Activated CD8-positive, alpha-beta memory T cell treated with anti-CD3 and anti-CD28 coated beads, Interleukin-2, amount 50 U/mL, for 4 hours (primary cell): ENCODE results near the gene IGSF23.

Experiments
- DNase-seq: peaks from one replicate; pipeline ENCODE4 v3.0.0-alpha.2; 2020

IGSF23 gene

DNA sequence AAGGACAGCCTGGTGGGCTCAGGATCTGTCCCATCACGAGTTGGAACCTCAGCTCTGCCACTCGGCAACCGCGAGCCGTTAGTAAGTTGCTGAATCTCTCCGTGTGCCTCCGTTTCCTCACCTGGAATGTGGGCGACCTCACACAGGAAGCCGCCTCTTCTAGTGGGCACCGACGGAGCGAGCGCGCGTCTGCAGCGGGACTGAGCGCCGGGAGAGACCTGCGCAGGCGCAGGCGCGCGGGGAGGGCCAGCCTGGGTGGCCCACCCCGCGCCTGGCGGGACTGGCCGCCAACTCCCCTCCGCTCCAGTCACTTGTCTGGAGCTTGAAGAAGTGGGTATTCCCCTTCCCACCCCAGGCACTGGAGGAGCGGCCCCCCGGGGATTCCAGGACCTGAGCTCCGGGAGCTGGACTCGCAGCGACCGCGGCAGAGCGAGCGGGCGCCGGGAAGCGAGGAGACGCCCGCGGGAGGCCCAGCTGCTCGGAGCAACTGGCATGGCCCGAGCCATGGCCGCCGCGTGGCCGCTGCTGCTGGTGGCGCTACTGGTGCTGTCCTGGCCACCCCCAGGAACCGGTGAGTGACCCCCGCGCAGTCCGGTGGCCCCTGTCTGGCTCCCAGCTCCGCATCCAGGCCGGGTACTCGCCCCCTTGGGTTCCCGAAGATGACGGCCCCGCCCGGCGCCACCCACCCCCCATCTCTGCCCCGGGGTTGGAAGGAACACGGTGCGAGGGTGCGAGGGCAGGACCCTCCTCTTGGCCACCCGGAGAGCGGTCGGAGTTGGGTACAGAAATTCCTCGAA lies 30.4 kb downstream of the IGSF23 start, which contains the start of gene PVR:
TSS of gene PVR (plus strand) at position 306 of the 797 bp plus-strand sequence. CDS start at position 493, 187 bp downstream.
- peak; percentile 32 for DNase-seq

DNA sequence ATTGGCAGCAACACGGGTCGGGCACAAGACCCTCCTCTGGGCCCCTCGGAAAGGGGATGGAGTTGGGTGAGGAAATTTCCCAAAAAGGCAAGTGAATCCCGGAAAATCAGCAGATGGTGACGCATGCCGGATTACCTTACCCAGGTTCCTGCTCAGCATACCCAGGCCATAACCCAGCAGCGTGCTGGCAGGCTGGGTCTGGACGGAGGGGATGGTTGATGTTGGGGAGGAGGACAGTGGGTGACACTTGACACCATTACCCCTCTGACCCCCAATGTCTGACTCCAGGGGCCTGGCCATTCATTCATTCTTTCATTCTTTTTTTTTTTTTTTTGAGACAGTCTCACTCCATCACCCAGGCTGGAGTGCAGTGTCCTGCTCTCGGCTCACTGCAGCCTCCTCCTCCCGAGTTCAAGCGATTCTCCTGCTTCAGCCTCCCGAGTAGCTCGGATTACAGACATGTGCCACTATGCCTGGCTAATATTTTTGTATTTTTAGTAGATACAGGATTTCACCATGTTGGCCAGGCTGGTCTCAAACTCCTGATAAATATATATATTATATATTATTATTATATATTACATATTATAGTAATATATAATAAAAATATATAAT lies 31.1 kb downstream of the IGSF23 start:
- DNase-seq, result no peak

DNA sequence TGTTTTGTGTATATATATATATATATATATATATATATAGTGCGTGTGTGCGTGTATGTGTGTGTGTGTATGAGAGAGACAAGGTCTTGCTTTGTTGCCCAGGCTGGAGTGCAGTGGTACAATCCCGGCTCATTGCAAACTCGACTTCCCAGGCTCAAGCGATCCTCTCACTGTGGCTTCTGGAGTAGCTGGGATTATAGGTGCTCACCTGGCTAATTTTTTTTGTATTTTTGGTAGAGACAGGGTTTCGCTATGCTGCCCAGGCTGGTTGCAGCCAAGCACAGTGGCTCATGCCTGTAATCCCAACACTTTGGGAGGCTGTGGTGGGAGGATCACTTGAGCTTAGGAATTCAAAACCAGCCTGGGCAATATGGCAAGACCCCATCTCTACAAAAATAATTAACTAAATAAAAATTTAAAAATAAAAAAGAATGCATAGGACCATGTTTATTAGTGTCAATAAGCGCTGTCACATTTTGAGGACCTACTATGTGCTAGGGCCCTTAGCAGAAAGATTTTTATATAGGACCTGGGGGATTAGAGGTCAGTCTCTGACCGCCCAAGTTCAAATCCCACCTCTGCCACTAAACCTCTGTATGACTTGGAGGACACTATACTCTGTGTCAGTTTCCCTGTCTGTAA lies 32.2 kb downstream of the IGSF23 start:
- DNase-seq, result no peak

DNA sequence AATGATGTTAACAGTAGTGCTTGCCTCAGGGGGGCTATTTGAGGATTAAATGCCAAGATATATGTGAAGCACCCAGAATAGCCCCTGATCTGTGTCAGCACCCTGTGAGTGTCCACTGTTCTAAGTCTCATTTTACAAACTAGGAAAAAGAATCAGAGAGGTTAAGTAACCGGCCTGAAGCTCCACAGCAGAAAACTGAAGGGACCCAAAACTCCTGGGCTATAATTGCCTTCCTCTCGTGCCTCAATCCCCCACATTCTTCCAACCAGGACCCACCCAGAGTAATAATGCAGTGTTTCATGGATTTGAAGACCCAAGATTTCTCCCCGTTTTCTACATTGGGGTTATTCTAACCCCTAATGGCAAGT lies 32.7 kb downstream of the IGSF23 start:
- DNase-seq, result no peak

DNA sequence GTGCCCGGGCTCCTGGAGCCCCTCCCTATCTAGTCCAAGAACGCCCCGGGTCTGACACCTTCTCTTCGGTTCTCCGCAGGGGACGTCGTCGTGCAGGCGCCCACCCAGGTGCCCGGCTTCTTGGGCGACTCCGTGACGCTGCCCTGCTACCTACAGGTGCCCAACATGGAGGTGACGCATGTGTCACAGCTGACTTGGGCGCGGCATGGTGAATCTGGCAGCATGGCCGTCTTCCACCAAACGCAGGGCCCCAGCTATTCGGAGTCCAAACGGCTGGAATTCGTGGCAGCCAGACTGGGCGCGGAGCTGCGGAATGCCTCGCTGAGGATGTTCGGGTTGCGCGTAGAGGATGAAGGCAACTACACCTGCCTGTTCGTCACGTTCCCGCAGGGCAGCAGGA lies 33.8 kb downstream of the IGSF23 start:
- DNase-seq, result no peak

DNA sequence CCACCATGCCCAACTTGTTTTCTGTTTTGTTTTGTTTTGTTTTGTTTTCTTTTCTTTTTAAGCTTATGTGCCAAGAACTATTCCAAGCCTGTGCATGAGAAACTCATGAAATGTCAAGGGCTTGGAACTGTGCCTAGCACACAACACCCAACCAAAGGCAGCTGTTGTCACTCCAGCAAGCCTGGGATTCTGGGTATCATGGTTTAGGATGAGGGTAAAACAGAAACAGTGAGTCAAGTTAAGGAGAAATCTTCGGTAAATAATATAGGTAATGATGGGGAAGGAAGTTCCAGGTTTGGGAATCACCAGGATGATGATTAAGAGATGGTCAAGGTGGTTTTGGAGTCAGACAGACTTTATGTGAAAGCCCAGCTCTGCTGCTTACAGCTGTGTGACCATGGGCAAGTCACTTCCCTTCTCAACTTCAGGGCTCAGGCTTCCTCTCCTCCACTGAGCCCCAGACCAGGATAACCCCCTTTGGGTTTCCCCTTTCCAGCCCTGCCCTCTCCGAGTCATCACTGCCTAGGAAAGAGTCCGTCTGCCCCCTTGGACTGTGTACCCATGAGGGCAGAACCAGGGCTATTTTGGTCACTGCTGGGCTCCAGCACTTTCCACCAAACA lies 35.4 kb downstream of the IGSF23 start:
- no peak for DNase-seq

DNA sequence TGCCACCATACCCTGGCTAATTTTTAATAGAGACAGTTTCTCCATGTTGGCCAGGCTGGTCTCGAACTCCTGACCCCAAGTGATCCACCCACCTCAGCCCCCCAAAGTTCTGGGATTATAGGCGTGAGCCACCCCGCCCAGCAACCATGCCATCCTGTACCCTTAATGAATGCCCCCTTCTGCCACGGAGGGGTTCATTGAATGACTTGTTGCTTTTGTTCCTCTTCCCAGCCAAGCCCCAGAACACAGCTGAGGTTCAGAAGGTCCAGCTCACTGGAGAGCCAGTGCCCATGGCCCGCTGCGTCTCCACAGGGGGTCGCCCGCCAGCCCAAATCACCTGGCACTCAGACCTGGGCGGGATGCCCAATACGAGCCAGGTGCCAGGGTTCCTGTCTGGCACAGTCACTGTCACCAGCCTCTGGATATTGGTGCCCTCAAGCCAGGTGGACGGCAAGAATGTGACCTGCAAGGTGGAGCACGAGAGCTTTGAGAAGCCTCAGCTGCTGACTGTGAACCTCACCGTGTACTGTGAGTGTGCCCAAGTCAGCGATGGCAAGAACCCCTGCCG lies 36.3 kb downstream of the IGSF23 start:
- no peak for DNase-seq

DNA sequence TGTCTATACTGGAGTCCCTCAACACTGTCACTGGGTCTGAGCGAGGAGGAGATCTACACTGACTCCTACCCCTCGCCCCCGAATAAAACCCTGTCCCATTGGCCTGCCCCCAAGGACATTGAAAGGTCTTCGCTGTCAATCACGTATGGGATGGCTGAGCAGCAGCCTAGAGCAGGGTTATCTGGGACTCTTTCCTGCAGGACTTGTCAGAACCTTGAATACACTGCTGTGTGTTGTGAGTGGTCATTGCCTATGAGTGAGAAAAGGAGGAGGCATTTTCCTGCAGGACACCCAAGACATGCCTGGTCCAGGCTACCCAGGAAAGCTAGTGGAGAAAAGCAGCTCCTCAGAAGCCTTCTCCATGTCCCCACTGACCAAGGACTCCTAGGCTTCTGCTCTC lies 40.0 kb downstream of the IGSF23 start:
- no peak for DNase-seq

DNA sequence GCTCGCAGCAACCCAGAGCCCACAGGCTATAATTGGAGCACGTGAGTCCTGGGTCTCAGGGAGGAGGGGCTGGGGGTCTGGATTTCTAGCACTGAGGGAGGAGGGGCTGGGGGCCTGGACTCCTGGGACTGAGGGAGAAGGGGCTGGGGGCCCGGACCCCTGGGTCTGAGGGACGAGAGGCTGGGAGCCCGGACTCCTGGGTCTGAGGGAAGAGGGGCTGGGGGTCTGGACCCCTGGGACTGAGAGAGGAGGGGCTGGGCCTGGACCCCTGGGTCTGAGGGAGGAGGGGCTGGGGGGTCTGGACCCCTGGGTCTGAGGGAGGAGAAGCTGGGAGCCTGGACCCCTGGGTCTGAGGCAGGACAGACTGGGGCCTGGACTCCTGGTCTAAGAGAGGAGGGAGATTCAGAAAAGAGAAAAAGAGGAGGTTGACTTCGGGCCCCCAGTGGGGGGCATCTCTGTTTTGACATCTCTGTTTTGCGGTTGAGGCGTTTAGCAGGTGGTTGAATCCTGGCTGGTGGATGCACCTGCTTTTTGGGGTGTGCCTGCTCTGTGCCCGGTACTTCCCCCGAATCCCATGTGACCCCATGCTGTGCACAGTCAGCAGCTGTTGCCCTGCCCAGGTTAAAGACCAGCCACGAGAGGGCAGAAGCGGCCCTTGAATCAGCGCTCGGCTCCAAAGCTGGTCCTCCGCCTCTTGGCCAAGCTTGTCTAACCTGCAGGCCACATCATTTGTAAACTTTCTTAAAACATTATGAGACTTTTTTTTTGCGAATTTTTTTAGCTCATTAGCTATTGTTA lies 40.8 kb downstream of the IGSF23 start:
- DNase-seq, result peak; percentile 62

DNA sequence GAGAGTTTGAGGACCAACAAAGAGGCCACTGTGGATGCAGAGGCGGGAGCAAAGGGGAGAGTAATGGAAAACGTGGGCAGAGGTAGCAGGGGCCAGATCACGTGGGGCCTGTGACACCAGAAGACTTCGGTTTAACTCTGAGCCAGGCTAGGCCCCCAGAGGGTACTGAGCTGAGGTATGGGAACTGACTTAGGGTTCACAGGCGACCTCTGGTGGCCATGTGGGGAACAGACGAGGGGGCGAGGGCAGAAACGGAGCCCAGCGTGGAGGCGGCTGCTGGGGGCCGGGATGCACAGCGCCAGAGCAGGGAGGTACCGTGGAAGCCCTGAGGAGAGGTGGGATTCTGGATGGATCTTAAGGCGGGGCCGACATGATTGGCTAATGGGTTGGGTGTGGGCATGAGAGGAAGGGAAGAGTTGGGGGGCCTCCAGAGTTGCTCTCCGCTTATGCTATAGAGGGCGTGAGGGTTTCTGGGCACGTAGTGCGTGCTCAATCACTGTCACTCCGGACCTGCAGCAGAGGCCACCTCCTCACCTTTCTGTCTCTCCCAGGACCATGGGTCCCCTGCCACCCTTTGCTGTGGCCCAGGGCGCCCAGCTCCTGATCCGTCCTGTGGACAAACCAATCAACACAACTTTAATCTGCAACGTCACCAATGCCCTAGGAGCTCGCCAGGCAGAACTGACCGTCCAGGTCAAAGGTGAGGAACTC lies 44.0 kb downstream of the IGSF23 start:
- DNase-seq, result peak; percentile 71

DNA sequence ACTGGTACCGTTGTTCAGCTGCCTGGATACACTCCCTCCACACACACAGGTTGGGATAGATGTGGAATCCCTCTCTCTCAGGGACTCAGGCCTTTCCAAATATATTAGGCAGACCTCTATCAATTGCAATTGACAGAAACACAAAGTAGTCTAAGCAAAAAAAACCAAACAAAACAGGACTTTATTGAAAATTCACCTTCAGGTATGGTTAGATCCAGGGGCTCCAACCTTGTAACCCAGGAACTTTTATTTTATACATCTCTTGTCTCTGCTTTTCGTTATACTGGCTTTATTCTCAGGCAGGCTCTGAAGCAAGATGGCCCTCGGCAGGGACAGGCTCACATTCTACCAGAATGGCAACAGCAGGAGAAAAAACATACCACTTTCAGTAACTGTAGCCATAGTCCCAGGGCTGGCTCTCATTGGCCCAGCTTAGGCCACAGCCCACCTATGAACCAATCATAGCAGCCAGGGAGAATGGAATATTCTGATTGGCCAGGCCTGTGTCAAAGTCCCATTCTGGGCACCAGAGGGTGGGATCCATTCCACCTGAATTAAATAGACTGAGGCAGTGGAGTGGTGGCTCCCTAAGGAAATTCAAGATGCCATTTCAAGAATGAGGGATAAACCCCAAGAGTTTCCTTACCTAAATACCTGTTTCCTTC lies 44.8 kb downstream of the IGSF23 start:
- DNase-seq, result no peak

DNA sequence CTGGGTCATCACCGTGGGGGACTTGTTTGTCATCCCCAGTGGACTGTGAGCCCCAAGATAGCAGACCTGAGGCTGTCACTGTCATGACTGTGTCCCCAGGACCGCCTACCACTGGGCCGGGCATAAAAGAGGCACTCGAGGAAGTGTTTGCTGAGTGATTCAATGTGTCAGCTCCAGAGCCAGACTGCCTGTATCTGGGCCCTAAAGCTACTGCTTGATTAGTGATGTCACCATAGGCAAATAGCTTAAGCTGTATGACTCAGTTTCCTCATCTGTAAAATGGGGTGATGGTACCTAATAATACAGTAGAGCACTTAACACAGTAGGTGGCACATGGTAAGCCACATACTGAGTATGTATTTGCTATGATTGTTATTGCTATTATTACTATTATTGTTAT lies 46.7 kb downstream of the IGSF23 start:
- DNase-seq, result no peak

DNA sequence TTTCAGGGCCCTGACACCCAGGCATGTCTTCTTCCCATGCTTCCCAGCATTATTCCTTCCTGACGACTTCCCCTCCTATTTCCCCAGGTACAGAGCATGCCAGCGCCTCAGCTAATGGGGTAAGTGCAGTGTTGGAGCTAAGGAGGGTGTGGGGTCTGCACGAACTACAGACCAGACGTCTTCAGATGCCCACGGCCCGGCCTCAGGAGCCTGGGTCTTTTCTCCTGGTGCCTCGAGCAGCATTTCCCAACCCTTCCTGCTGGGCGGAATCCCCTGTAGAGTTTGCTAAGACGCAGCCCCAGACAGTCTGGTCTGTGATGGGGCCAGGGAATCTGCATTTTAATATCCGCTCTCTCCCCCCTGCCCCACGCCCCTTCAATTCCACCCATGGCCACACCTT lies 47.8 kb downstream of the IGSF23 start:
- DNase-seq, result no peak

DNA sequence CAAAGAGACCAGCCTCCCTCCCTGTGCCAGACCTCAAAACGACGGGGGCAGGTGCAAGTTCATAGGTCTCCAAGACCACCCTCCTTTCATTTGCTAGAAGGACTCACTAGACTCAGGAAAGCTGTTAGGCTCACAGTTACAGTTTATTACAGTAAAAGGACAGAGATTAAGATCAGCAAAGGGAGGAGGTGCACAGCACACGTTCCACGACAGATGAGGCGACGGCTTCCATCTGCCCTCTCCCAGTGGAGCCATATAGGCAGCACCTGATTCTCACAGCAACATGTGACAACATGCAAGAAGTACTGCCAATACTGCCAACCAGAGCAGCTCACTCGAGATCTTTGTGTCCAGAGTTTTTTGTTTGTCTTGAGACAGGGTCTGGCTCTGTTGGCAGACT lies 48.5 kb downstream of the IGSF23 start:
- DNase-seq, result no peak

DNA sequence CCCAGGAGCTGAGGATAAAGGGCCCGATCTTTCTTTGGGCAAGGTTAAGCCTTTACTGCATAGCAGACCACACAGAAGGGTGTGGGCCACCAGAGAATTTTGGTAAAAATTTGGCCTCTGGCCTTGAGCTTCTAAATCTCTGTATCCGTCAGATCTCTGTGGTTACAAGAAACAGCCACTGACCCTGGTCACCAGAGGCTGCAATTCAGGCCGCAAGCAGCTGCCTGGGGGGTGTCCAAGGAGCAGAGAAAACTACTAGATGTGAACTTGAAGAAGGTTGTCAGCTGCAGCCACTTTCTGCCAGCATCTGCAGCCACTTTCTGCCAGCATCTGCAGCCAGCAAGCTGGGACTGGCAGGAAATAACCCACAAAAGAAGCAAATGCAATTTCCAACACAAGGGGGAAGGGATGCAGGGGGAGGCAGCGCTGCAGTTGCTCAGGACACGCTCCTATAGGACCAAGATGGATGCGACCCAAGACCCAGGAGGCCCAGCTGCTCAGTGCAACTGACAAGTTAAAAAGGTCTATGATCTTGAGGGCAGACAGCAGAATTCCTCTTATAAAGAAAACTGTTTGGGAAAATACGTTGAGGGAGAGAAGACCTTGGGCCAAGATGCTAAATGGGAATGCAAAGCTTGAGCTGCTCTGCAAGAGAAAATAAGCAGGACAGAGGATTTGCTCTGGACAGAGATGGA lies 49.5 kb downstream of the IGSF23 start:
- no peak for DNase-seq

DNA sequence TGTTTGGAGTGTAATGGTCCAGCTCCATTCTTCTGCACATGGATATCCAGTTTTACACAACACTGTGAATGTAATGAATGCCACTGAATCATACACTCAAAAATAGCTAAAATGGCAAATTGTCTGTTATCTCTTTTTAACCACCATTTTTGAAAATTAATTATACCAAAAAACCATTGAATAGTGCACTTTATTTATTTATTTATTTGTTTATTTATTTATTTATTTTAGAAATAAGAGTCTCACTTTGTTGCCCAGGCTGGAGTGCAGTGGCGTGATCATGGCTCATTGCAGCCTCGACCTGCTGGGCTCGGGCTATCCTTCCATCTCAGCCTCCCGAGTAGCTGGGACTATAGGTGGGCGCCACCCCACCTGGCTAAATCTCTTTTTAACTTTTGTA lies 50.6 kb downstream of the IGSF23 start:
- DNase-seq, result no peak

DNA sequence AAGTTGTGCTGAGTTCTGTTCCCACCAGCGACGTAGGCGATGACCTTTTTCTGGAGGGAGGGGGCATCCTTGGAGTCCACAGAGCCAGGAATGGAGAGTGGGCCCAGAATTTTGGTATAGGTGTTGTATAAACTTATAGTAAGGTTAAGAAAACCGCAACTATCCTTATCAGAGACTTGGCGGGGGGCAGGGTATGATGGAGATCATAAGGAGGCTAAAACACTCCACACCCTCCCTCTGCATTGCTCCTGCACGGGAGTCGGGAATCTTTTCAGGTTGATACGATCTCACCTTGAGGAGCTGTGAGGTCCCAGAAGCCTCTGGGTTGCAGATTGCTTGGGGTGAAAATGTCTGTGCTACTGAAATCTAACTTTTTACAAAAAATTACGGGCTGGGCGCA lies 51.6 kb downstream of the IGSF23 start:
- DNase-seq, result no peak

DNA sequence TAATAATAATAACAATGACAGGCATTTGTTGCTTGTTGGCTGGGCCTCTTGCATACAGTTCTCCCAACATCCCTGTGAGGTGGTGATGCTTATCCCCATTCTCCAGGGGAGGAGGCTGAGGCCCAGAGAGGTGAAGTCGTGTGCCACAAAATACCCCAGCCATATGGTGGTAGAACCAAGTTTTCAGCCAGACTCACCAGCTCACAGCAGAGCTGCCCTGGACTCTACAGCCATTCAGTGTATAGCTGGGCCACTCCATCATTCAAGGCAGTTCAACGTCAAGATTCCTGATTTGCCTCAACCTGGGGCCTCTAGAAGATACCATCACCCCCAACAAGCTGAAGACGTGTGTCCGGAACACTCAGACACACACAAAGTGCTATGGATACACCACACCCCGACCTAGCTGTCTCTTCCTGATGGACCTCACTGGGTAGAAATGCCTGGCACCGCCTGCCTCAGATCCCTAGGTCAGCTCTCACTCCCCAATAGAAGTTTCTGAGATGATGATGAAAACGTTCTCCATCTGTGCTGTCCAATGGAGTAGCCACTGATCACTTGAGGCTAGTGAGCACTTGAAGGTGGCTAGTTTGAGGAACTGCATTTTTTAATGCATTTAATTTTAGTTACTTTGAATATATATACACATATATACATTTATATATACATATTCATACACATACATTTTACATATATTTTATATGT lies 53.6 kb downstream of the IGSF23 start:
- no peak for DNase-seq

DNA sequence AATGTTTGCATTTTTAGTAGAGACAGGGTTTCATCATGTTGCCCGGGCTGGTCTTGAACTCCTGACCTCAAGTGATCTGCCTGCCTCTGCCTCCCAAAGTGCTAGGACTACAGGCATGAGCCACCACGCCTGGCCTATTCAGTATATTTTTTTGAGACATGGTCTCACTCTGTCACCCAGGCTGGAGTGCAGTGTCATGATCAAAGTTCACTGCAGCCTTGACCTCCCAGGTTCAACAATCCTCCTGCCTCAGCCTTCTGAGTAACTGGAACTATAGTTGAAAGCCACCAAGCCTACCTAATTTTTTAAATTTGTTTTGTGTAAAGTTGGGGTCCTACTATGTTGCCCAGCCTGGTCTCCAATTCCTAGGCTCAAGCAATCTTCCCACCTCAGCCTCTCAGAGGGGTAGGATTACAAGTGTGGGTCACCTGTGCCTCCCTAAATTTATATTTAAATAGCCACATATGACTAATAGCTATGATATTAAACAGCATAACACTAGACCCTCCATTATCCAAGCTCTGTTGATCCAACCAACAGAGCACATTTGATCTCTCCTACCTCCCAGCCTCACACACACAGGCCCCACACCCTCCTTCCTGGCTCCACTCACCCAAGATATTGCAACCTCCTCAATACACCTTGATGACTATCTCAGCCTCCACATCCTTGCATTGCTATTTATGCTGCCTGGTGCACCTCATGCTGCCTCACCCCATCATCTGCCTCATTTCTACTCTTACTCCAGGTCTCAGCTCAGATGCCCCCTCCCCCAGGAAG lies 55.8 kb downstream of the IGSF23 start:
- DNase-seq, result no peak
